ENCODE results near the gene EHD4.

- no peak for TF ChIP-seq CTCF (optimal IDR thresholded peaks at IDR 0.05 in 1 of 3, IDR thresholded peaks at IDR 0.05 in 1 of 3, conservative IDR thresholded peaks at IDR 0.05 in 1 of 3; ENCODE audit: extremely low read depth in 1 of 3, insufficient read depth in 2 of 3, low read length in 3 of 3)
- no peak for TF ChIP-seq EZH2 (IDR thresholded peaks at IDR 0.05; ENCODE audit: low read length)
These were observed 1.9 kb downstream of the EHD4 start for GRCh38 chr15:41970456-41970855.
